GM21390 (cell line): ENCODE measurements around the gene CD58.
"Not testable (repeated sequence)": the region's sequence is repeated elsewhere in the genome, so short reads cannot be mapped to it uniquely, and the experiment has no call there.

ENCODE experiments used
- ATAC-seq: cut with Tn5 transposase; IDR thresholded peaks from one replicate; pipeline ENCODE4 v1.9.1; 2021; ENCODE audit not compliant: unreplicated experiment

Gene CD58, protein sequence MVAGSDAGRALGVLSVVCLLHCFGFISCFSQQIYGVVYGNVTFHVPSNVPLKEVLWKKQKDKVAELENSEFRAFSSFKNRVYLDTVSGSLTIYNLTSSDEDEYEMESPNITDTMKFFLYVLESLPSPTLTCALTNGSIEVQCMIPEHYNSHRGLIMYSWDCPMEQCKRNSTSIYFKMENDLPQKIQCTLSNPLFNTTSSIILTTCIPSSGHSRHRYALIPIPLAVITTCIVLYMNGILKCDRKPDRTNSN

DNA sequence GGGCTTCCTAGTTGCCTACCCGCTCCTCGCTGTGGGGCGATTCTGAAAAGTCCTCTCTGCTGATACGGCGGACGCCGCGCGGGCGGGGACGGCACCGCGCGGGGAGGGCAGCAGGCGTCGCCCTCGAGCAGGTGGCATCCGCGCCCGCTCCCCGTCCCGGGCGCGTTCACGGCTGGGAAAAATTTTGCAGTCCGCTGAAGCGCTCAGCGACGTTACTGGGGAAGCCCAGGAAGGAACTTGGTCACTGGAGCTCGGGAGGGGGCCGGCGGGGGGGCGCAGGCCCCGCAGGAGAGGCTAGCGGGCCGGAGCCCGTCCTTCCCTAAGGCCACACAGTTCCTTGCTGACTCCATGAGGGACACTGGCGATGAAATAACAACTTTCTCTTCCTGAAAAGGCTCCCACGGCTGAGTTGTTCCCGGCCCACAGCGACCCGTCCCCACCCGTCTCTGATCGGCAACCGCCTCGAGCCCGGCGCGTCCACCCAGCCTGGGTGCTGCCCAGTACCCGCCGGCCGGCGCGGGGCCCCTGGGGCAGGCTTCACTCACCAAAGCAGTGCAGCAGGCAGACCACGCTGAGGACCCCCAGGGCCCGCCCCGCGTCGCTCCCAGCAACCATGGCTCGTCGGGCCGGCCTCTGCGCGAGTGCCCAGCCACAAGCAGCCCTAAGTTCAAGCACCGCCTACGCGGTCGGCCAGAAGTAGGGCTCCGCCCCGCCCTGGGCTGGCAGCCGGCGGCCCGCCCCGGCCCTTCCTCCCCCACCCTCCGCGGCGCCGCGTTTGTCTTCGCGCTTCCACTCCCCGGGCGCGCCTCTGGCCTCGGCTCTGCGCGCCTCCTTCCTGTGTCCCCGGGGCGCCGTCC, at the start of gene CD58:
TSS of gene CD58 (minus strand) at position 669 of the 857 bp plus-strand sequence. CDS start at position 615, 54 bp downstream.
- ATAC-seq: peak; percentile 58

- ATAC-seq: not testable (repeated sequence)
Measured at GRCh38 chr1:116620392-116620791, 49.6 kb upstream of the CD58 start.

GRCh38 chr1:116619106-116619505, 48.3 kb upstream of the CD58 start:
- not testable (repeated sequence) for ATAC-seq

DNA sequence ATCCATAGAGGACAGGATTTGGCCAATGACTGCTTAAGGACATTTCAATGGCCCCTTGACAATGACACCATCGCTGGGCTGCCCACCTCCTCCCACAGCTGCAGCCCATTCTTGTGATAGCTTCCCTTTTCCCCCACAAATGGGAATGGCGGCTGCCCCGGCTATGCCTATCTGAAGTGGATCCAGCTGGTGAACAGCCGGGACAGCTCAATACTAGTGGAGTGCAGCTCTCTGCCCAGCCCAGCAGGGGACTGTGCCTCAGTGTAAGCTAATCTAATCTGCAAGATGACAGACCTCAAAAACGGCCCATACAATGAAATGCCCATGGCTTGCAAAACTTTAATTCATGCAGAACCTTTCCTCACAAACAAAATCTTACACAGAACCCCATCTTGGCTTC, 47.0 kb upstream of the CD58 start:
- ATAC-seq: not testable (repeated sequence)

DNA sequence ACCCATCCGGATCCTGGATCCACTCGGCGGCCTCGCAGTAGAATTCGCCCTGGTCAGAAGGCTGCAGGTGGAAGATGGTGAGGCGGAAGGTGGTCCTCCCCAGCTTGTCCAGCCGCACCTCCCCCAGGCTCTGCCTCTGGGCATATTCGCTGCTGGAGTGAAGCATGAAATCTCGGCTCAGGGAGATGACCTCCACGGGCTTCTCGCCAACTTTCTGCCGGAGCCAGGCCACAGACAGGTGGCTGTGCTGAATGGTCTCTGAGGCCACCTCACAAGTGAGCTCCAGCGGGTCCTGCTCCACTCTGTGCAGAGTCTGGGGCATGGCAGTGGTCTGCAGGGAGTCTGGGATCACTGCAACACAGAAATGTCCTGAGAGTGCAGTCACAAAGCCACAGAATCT, 43.0 kb upstream of the CD58 start:
- not testable (repeated sequence) for ATAC-seq

- ATAC-seq: not testable (repeated sequence)
Measured at GRCh38 chr1:116609801-116610371, 39.1 kb upstream of the CD58 start.

DNA sequence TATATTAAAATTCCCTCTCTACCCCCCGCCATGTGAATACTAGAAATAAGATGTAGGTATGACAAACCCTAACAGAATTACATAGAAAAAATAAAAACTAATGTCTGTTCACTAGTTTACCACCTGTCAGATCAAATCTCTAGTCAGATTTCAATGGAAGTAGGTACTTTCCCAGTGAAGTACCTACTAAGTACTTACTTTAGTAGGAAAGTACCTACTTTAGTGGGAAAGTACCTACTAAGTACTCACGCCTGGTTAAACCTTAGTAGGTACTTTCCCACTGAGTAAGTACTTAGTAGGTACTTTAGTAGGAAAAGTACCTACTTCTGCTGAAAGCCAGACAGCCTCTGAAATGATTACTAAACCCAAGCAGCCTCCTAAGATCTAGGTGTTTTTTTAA, 38.0 kb upstream of the CD58 start:
- ATAC-seq: not testable (repeated sequence)

DNA sequence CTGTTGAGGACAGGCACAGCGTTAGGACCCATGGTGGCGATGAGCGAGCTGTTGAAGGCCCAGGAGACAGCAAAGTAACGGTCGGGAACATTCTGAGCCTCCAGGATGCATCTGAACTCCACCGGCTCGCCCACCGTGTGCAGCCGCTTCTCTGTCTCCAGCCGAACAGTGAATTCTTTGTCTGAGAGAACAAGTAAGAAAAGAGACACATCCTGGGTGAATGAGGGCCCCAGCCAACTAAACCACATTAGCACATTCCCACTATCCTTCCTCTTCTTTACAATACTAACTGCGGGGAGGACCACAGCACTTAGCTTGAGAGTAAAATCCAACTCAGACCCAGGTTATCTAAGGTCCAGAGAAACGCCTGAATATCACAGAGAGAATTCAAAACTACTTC, 37.3 kb upstream of the CD58 start:
- not testable (repeated sequence) for ATAC-seq

DNA sequence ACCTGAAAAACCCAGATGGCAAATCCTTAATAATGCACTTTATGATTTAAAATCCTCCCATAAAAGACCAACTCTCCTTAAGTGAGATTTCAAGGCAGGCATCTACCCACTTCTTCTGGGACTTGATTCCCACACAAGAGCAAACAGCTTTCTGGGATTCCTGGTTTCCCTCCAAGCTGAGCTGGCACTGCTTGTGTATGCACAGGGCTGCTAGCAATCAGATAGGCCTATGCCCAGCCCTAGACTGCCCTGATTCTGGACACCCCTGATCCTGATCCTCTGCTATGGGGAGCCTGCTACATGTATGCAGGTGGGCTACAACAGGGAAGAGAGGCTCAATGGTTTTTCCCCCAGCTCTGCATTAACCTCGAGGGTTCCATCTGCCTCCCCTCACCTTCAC, 36.6 kb upstream of the CD58 start:
- ATAC-seq: not testable (repeated sequence)

- not testable (repeated sequence) for ATAC-seq
Measured at GRCh38 chr1:116606067-116606466, 35.2 kb upstream of the CD58 start.

GRCh38 chr1:116605315-116605714, 34.5 kb upstream of the CD58 start:
- no peak for ATAC-seq

DNA sequence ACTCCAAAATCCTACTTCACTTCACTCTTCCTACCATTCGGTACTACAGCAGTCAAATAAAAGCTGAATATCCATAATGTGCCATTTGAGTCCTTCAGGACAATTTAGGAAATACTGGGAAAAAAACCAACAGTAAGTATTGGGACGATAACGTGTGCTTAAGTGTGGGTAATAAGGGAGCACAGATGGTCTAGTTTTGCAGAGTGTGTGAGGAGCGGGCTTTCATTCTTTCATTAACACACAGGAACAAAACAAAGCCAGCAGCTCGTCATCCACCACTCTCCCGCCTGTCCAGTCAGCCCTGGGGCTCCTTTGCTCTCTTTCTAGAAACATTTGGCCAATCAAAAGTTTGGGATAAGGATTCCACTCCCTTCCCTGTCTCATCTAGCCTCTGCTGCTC, 33.6 kb upstream of the CD58 start:
- not testable (repeated sequence) for ATAC-seq

GRCh38 chr1:116603646-116604045, 32.8 kb upstream of the CD58 start:
- ATAC-seq: not testable (repeated sequence)

GRCh38 chr1:116599369-116599768, 28.5 kb upstream of the CD58 start:
- not testable (repeated sequence) for ATAC-seq

GRCh38 chr1:116598420-116599036, 27.7 kb upstream of the CD58 start:
- ATAC-seq: not testable (repeated sequence)

DNA sequence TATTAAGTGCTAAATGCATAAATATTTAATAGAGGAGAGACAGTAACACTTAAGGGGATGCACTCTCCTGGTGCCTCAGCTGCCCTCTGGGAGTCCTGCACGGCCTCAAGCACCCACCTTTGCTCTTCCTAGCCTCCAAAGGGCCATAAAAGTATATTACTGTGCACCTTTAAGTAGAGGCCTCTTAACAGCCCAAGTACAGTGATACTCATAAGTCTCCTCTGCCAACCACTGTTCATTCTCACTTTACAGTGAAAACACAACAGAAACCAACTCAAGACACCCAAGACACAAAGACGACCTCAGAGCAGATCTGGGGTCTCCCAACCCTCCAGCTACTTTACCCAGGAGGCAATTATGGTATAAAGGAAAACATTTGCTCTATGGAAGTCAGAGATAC, 26.6 kb upstream of the CD58 start:
- ATAC-seq: peak; percentile 76

DNA sequence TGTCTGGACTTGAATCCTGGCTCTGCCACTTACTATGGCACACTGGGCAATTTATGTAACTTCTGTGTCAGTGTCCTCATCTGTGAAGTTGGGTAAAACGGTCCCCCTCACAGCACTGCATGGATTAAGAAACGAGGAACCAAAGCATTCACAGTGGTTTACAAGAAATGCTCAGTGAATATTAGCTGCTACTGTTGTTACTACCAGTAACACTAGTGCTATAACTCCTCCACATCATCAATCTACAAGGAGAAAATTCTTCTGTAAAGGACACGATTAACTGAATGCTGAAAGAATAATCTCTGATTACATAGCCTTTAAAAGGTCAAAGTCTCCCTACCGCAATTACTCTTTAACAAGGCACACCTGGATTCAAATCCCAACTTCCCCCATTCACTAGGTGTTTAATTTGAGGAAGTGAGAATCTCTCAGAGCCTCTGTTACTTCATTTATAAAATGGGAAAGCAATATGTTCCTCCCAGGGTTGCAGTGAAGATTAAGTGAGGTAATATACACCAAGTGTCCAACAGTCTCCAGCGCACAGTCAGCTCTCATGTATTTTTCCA, 26.0 kb upstream of the CD58 start:
- not testable (repeated sequence) for ATAC-seq

GRCh38 chr1:116595946-116596741, 25.3 kb upstream of the CD58 start:
- peak; percentile 46 for ATAC-seq

- not testable (repeated sequence) for ATAC-seq
Measured at GRCh38 chr1:116595065-116595840, 24.4 kb upstream of the CD58 start.
